Skeletal muscle tissue (tissue), 4 donors: ENCODE results near the gene ABTB1. TPM values are rescaled to one million over a fixed set of nuclear protein-coding genes. Genes with fewer than 3 reads are reported as not detected.

Experiments used
- H3K27ac ChIP-seq: one replicate; pipeline ENCODE4 v1.7.0; 2013; ENCODE audit warnings: mild to moderate bottlenecking, low read depth, low read length, inconsistent platforms
- H3K27me3 ChIP-seq, 3 donors: one replicate each; pipeline ENCODE4 v1.7.0; 2013; ENCODE audit warnings: low read length in 3 of 3; ENCODE audit not compliant: control insufficient read depth in 3 of 3, insufficient read depth in 3 of 3
- H3K36me3 ChIP-seq, 3 donors: one replicate each; pipeline ENCODE4 v1.7.0; 2013; ENCODE audit warnings: low read length in 3 of 3; ENCODE audit not compliant: control insufficient read depth in 3 of 3, insufficient read depth in 3 of 3
- H3K4me1 ChIP-seq, 3 donors: one replicate each; pipeline ENCODE4 v1.7.0; 2013; ENCODE audit warnings: low read length in 3 of 3, mild to moderate bottlenecking in 3 of 3; ENCODE audit not compliant: control insufficient read depth in 3 of 3, insufficient read depth in 3 of 3
- H3K4me3 ChIP-seq, 3 donors: one replicate each; pipeline ENCODE4 v1.7.0; 2013; ENCODE audit warnings: low read length in 3 of 3
- H3K9ac ChIP-seq, 3 donors: one replicate each; pipeline ENCODE4 v1.7.0; 2013; ENCODE audit warnings: low read length in 3 of 3, mild to moderate bottlenecking in 3 of 3, moderate library complexity in 2 of 3, low read depth in 1 of 3
- H3K9me3 ChIP-seq, 3 donors: one replicate each; pipeline ENCODE4 v1.7.0; 2013; ENCODE audit warnings: low read length in 3 of 3; ENCODE audit not compliant: control insufficient read depth in 3 of 3
- total RNA-seq: library from RNA; depleted of rRNA; stranded (reverse); fragments of >200 nt; gene quantifications from one replicate; pipeline ENCODE4 v1.2.3, GENCODE V29; 2014
- donor health status: Osteomylitis.

ABTB1 gene
- total RNA-seq, 1 donor from 2014 or later, result 6.3 TPM

DNA sequence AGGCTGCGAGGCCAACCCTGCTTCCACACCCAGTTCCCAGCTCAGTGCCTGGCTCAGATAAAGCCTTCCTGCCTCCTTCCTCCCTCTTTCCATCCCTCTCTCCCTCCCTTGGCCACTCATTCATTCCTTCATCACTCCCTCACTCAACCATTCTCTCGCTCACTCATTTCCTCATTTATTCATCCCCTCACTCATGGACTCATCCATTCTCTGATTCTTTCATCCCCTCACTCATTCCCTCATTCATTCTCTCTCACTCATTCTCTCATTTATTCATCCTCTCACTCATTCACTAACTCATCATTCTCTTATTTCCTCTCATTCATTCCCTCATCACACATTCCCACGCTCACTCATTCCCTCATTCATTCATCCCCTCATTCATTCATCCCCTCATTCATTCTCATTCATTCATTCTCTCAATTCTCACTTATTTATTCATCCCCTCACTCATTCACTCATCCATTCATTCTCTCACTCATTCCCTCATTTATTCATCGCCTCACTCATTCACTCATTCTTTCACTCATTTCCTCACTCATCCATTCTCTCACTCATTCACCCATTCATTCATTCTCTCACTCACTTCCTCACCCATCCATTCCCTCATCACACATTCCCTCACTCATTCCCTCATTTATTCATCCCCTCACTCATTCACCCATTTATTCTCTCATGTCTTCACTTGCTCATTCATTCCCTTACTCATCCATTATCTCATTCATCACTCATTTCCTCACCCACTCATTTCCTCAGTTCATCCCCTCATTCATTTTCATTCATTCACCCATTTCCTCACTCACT, 13.2 kb downstream of the ABTB1 start:
- no peaks in the 10 kb centered on the region for H3K9me3 ChIP-seq
- H3K36me3 ChIP-seq, result peaks cover 0 to 3% (median 2%) of the 10 kb centered on the region in 3 donors
- no peaks in the 10 kb centered on the region for H3K27me3 ChIP-seq
- no peak overlapping the region for H3K27ac ChIP-seq
- H3K9ac ChIP-seq, result no peak overlapping the region
- no peak overlapping the region for H3K4me3 ChIP-seq
- peaks cover 29 to 35% (median 32%) of the 10 kb centered on the region in 3 donors for H3K4me1 ChIP-seq

DNA sequence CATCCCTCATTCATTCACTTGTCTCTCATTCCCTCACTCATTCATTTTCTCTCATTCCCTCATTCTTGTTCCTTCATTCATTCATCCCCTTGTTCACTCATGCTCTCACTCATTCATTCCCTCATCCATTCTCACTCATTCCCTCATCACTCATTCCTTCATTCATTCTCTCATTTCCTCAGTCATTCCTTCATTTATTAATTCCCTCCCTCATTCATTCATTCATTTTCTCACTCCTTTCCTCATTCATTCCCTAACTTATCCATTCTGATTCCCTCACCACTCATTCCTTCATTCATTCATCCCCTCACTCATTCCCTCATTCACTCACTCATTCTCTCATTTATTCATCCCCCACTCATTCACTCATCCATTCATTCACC, 13.8 kb downstream of the ABTB1 start:
- Histone ChIP-seq H3K27me3 (no peaks in the 10 kb centered on the region), H3K27ac (no peak overlapping the region), H3K9ac (no peak overlapping the region), H3K36me3 (peaks cover 0 to 8% (median 5%) of the 10 kb centered on the region in 3 donors), H3K4me1 (peaks cover 31 to 41% (median 32%) of the 10 kb centered on the region in 3 donors), H3K9me3 (no peaks in the 10 kb centered on the region), H3K4me3 (no peak overlapping the region)

DNA sequence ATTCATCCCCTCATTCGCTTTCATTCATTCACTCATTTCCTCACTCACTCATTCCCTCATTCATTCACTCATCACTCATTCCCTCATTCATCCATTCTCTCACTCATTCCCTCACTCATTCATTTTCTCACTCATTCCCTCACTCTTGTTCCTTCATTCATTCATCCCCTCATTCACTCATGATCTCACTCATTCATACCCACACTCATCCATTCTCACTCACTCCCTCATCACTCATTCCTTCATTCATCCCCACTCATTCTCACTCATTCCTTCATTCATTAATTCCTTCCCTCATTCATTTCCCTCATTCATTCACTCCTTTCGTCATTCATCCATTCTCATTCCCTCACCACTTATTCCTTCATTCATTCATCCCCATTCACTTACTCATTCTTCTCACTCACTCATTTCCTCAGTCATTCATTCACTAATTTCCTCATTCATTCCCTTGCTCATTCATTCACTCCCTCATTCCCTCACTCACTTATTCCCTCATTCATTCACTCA, 14.5 kb downstream of the ABTB1 start:
- H3K36me3 ChIP-seq, result peaks cover 0 to 14% (median 10%) of the 10 kb centered on the region in 3 donors
- H3K9me3 ChIP-seq, result no peaks in the 10 kb centered on the region
- H3K4me1 ChIP-seq, result peaks cover 31 to 42% (median 32%) of the 10 kb centered on the region in 3 donors
- no peak overlapping the region for H3K9ac ChIP-seq
- H3K4me3 ChIP-seq, result no peak overlapping the region
- no peak overlapping the region for H3K27ac ChIP-seq
- no peaks in the 10 kb centered on the region for H3K27me3 ChIP-seq

DNA sequence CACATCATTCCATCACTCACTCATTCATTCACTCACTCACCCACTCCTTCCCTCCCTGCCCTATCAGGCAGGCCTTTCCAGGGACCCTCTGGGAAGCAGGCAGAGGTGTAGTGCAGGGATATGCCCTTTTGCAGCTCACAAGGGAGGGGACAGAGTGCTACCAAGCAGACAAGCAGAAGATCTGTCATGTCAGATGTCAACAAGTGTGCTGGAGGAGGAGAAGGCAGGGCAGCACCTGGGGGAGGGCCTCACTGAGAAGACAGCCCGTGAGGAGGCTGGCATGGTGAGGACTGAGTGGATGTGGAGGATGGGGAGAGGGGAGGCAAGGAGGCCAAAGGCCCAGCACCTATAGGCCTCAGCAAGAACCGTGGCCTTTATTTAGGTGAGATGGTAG, 15.3 kb downstream of the ABTB1 start:
- peaks cover 32 to 42% (median 35%) of the 10 kb centered on the region in 3 donors for H3K4me1 ChIP-seq
- H3K27me3 ChIP-seq, result no peaks in the 10 kb centered on the region
- H3K9me3 ChIP-seq, result no peaks in the 10 kb centered on the region
- peak overlapping the region in 2 of 3 donors; percentile 41 to 47 for H3K4me3 ChIP-seq
- peak overlapping the region; percentile 75 for H3K27ac ChIP-seq
- peak overlapping the region in 1 of 3 donors; percentile 77 for H3K9ac ChIP-seq
- H3K36me3 ChIP-seq, result peaks cover 5 to 21% (median 17%) of the 10 kb centered on the region in 3 donors

DNA sequence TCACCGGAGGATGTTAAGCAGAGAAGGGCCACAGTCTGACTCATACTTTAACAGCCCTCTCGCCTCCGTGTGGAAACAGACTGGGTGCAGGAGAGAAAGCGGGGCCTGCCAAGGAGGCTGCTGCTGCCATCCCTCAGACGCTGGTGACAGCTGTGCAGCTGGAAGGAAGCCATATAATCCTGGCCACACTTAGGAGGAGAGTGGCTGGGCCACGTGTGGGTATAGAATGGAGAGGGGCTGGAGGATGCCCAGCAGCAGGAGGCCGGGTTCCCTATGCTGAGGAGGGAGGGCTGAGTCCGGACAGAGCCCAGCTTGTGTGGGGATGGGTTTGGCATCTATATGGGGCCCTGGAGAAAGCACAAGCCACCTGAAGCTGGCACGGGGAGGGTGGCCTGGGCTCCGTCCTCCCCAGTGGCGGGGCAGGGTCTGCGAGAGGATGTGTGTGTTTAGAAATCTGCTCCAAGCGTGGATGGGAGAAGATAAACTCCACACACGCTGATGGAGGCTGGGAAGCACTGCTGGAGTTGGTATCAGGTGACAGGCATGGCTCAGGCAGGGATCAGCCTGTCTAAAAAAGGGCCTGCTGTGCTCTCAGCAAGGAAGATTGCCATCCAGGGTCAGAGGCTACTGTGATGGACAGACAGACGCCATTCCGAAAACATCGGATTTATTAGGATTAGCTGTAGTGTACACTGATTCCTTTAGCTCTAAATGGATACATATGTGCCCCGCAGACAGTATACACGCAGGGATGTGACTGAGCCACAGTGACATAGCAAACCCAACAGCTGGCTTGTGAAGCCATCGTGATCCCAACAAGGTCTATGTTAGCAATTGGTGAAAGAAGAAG, 15.9 kb downstream of the ABTB1 start:
- Histone ChIP-seq H3K27ac (peak overlapping the region; percentile 75), H3K4me1 (peaks cover 32 to 42% (median 39%) of the 10 kb centered on the region in 3 donors), H3K9ac (peak overlapping the region in 2 of 3 donors; percentile 16 to 77), H3K9me3 (no peaks in the 10 kb centered on the region), H3K36me3 (peaks cover 10 to 26% (median 22%) of the 10 kb centered on the region in 3 donors), H3K27me3 (no peaks in the 10 kb centered on the region), H3K4me3 (peak overlapping the region in 2 of 3 donors; percentile 13 to 47)

DNA sequence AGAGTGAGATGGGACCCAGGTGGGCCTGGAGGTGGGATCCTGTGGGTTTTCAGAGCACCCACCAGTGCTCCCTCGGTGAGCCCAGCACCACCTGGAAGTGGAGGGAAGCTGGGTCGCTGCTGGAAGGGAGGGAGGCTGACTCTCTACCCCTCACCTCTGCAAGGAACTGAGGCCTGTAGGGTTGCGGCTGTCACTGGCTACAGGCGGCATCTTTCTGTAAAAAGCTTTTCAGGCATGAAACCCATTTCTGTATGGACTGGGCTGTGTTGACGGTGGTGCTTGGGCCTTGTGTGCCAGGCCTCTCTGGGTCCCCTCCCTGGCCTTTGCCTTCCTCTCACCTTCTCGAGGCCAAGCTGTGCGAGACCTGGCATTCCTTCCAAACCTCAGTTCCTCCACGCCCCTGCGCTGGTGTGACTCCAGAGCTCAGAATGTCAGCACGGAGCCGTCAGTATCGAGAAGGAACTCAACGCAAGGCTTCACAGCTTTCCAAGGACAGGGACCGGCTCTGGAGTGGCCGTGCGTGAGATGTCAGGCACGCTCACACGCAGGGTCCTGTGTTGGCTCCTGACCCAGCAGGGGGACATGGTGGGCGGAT, 16.6 kb downstream of the ABTB1 start:
- Histone ChIP-seq H3K4me1 (peaks cover 32 to 43% (median 42%) of the 10 kb centered on the region in 3 donors), H3K4me3 (no peak overlapping the region), H3K9me3 (no peaks in the 10 kb centered on the region), H3K27ac (peak overlapping the region; percentile 75), H3K9ac (peak overlapping the region in 2 of 3 donors; percentile 16 to 66), H3K27me3 (no peaks in the 10 kb centered on the region), H3K36me3 (peaks cover 10 to 26% (median 25%) of the 10 kb centered on the region in 3 donors)

DNA sequence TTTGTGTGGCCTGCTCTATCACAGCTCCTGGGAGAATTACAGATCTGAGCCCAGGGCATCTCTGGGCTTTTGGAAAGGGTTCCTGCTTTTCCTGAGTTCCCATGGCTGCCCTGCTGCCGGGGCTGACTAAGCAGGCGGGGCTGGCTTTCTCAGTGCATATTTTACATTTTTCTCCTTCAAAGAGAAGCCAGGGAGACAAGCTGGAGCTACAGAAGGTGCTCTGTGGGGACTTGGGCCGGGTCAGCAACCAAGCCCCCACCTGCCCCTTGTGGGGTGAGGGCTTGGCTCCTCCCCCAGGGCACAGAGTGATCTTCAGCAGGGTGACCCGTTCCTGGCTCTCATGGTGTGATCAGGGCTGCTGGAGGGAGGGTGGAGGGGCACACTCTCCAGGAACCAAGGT, 17.4 kb downstream of the ABTB1 start:
- peaks cover 36 to 50% (median 50%) of the 10 kb centered on the region in 3 donors for H3K4me1 ChIP-seq
- peak overlapping the region in 1 of 3 donors; percentile 66 for H3K9ac ChIP-seq
- H3K9me3 ChIP-seq, result no peaks in the 10 kb centered on the region
- H3K27ac ChIP-seq, result peak overlapping the region; percentile 34
- H3K27me3 ChIP-seq, result no peaks in the 10 kb centered on the region
- H3K4me3 ChIP-seq, result no peak overlapping the region
- peaks cover 10 to 32% (median 26%) of the 10 kb centered on the region in 3 donors for H3K36me3 ChIP-seq

DNA sequence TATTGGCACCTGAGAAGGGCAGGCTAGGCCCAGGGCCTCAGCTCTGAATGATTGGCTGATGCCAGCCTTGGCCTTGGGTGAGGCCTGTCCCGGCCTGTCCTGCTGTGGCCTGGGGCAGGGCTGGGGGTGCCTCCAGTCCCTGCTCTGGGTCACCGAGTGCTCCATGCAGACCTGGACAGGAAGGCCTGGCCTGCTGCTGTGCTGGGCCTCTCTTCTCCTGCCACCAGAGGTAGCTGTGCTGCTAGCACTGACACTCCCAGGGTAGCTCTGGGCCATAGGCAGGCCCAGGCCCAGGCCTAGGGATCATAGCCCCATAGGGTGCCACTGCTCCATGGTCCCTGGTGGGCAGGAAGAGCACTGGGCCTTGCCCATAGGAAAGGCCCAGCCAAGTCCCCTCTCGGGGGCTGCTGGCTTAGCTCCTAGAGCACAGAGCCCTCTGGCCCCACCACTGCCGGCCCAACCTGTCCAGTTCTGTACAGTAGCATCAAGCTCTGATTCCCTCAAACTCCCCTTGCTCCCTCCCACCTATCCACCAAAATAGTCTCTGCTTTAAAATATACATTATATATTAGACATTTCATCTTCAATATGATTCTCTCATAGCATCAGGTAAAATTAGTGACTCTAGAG, 18.2 kb downstream of the ABTB1 start:
- H3K9ac ChIP-seq, result peak overlapping the region in 1 of 3 donors; percentile 66
- H3K27ac ChIP-seq, result peak overlapping the region; percentile 34
- no peak overlapping the region for H3K4me3 ChIP-seq
- H3K36me3 ChIP-seq, result peaks cover 10 to 33% (median 26%) of the 10 kb centered on the region in 3 donors
- H3K9me3 ChIP-seq, result no peaks in the 10 kb centered on the region
- H3K4me1 ChIP-seq, result peaks cover 37 to 51% (median 50%) of the 10 kb centered on the region in 3 donors
- no peaks in the 10 kb centered on the region for H3K27me3 ChIP-seq

DNA sequence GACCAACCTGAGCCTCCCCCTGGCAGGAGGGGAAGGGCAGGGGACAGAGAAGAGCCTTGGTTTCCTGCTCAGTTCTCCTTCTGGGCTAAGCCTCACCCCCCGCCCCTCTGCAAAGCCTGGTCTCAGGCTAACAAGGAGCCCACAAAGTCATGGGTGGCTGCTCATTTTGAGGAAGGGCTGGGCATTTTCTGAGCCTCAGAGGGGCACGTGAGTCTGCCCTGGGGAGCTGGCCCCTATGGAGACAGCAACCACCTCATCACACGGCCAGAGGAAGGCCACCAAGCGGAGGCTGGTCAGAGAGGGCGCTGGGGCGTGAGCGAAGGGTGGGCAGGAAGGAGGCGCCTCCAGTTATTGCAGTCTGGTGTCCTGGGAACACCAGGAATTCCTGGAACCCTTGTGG, 18.7 kb downstream of the ABTB1 start:
- Histone ChIP-seq H3K9me3 (no peaks in the 10 kb centered on the region), H3K4me3 (no peak overlapping the region), H3K4me1 (peaks cover 39 to 55% (median 53%) of the 10 kb centered on the region in 3 donors), H3K27ac (no peak overlapping the region), H3K9ac (peak overlapping the region in 1 of 3 donors; percentile 66), H3K36me3 (peaks cover 10 to 33% (median 26%) of the 10 kb centered on the region in 3 donors), H3K27me3 (no peaks in the 10 kb centered on the region)
